Measurements from ENCODE around the gene GUCA1C.

The GUCA1C gene

DNA sequence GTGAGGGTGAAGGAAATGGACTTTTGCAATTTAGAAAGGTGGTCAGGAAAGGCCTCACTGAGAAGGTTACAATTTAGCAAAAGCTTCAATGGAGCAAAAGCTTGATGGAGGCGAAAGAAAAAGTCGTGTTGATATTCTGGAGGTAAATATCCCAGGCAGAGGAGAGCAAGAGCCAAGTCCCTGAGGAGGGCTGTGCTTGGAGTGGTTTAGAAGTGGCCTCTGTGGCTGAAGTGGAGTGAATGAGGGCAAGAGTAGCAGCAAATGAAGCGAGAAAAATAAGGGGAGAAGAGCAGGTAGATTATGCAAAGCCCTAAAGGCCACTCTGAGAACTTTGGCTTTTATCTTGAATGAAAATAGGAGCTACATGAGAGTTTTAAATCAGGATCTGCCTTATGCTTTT is 54.1 kb downstream of the GUCA1C start:
- DNase-seq: no peak

DNA sequence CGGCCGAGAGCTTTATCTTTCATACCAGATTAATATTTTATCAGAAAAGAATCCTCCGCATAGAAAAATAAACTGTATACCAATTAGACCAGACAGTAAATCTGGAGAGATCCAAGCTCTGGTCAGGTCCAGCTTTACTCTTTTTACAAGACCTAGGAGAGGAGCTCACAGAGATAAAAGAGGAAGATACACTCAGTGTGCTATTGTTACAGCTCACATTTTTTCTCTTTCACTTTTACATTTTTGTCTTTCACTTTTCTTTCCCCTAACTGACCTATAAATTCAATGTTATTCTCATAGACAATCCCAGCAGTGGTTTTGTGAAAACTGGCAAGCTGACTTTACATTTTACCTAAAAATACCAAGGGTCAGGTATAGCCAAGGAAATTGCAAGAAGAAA is 55.8 kb downstream of the GUCA1C start:
- no peak for DNase-seq

DNA sequence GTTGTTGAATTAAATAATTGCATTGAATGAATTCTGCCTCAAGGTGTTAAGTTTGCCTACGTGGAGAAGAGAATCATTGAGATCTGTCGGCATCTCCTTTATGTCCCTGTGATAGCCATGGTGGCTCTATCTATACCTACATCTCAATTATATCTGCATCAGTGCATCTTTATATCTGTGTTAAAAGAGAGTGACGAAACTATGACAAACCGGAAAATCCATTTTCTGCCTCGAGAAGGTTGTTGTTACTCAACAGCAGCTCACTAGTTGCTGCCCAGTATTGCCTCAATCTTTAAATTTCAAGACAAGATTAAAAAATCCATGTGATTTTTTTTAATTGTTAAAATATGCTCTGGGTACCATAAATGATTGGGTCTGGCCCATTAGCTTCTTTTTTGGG is 58.7 kb downstream of the GUCA1C start:
- no peak for DNase-seq

GRCh38 chr3:108891833-108892232 is 61.8 kb downstream of the GUCA1C start:
- no peak for DNase-seq

GRCh38 chr3:108887777-108888176 is 65.9 kb downstream of the GUCA1C start:
- DNase-seq: no peak

DNA sequence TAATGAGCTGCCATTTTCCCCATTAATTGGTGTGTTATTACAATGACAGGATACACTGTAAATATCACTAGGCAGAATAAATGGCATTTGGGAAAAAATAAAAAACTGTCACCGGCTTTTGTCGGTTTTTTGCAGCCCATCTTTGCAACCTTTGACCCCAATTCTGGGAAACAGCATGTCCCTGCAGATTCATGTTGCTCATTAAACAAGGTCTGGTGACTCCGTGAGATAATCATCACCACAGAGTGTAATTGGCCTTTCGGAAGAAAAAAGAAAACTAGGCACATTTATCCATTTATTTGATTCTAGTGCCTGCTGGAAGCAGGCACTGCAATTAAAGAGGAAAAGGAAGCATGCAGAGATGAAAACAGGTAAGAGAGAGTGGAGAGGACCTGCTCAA is 66.6 kb downstream of the GUCA1C start:
- no peak for DNase-seq

DNA sequence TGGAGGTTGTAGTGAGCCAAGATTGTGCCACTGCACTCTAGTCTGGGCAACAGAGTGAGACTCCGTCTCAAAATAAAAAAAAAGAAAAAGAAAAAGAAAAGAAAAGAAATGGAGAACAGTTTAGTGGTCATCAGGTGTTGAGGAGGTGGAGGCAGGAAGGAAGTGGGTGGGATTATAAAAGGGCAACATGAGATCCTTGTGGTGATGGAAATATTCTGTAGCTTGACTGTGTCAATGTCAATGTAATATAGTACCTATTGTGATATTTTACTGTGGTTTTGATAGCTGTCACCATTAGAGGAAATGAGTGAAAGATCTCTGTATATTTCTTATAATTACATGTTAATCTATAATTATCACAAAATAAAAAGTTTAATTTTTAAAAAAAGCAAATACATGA is 70.3 kb downstream of the GUCA1C start:
- no peak for DNase-seq

GRCh38 chr3:108882762-108883161 is 70.9 kb downstream of the GUCA1C start:
- DNase-seq: no peak

- no peak for DNase-seq
These were observed 73.8 kb downstream of the GUCA1C start for GRCh38 chr3:108879915-108880314.

- DNase-seq: no peak
These were observed 75.8 kb downstream of the GUCA1C start for GRCh38 chr3:108877901-108878300.

GRCh38 chr3:108863799-108864135 is 89.9 kb downstream of the GUCA1C start:
- no peak for DNase-seq

DNA sequence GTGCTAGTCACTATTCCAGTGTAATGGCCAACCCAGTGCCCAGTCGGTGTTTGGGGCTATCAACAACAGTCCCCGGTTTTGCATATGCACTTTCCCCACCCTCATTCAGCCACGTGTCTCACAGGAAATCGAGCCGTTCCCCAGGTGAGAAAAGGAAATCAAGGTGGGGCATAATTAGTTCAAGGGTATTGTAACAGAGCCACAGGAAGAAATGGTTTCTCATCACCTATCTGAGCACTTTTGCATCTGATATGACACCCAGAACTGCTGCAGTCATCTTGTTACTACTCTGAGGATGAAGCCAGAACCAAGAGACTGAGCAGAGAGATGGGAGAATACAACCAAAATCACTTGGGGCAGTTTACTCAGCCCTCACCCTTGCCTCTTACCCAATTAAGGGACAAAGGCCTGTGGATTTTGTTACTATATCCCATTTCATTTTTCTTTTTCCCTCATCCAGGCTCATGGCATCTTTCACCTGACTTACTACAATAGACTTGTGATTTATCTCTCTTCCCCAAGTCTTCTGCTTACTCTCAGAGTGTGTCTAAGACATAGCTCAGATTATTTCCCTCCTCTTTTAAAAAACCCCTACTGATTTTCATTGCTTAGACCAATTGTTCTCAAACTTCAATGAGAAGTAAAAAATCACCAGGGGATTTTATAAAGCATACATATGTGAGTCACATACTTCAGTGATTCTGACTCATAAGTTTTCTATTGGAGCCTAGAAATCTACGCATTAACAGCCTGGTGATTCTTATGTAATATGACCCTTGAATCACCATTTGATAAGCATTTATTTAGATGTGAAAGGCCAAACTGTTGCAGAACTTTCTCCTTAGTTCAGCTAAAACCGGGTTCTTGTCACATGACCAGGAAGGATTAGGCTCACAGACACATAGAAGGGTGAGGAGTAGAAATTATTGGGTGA is 90.5 kb downstream of the GUCA1C start:
- no peak for DNase-seq

- DNase-seq: no peak
These were observed 92.3 kb downstream of the GUCA1C start for GRCh38 chr3:108861401-108861800.
